Measurements from ENCODE around the gene SYNE3.

DNA sequence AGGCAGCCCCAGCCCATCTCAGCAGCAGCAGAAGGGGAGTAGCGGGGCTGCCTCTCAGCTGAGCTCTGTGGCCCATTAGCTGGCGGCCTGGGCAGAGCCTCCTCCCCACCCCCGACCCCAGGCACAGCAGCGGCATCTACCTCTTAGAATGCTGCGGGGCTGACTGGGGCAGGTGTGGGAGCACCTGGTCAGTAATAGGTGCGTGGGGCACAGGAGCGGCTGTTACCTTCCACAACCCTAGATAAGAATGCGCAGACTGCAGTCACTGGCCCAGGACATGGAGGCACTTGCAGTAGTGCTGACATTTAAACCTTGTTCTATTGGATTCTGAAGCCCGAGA, 35.6 kb downstream of the SYNE3 start:
- TF ChIP-seq CTCF (conservative IDR thresholded peaks at IDR 0.05; ENCODE audit: low read depth, low read length), result no peak
- no peak for TF ChIP-seq EZH2 (IDR thresholded peaks at IDR 0.05; ENCODE audit: low read length, unreplicated experiment)
- TF ChIP-seq EZH2phosphoT487 (IDR thresholded peaks at IDR 0.05; ENCODE audit: borderline replicate concordance, low read length), result no peak
